ENCODE measurements around the gene WFIKKN1.

Gene WFIKKN1

GRCh38 chr16:635573-636205, 4.9 kb downstream of the WFIKKN1 start:
- Histone ChIP-seq H3K4me3 (ENCODE audit: low read depth, low read length) (peak overlapping the region; percentile 87), H3K27ac (ENCODE audit: extremely low read depth, low read depth, low read length) (peak overlapping the region; percentile 82; the same call in 1 of the 2 replicates), H3K4me1 (ENCODE audit: control insufficient read depth, insufficient read depth, low read length) (peaks cover 4% of the 10 kb centered on the region; the same call in 1 of the 2 replicates), H3K36me3 (ENCODE audit: control insufficient read depth in 2 of 2, insufficient read depth in 1 of 2, low read length in 2 of 2) (peaks cover 0 to 20% of the 10 kb centered on the region in 2 experiments; a peak in 1 of 3 replicates), H3K9me3 (ENCODE audit: control insufficient read depth, insufficient read depth, low read depth, low read length) (no peaks in the 10 kb centered on the region)
- CTCF ChIA-PET, result interaction anchor here (1.5 kb wide), 2 partner anchors 35 to 45 kb away, joined by 5 to 6 read pairs; no protein-coding TSS in a partner anchor
- POLR2A ChIA-PET, result interaction anchor here (0.6 to 2.0 kb wide), 11 partner anchors 11 to 108 kb away, joined by 3 to 10 read pairs (median 4); partner anchors contain the start of genes CAPN15, JMJD8 and WDR90
- TF ChIP-seq INSM2 (tag by site-specific recombination; IDR thresholded peaks at IDR 0.05) (0 out of 2 replicates have a peak, but pooled peaks have one; percentile 29), ZNF518A (tag by site-specific recombination; conservative IDR thresholded peaks at IDR 0.05; ENCODE audit: low read depth) (no peak), SCRT2 (tag by site-specific recombination; IDR thresholded peaks at IDR 0.05) (peak; percentile 98), ZNF10 (tag by site-specific recombination; IDR thresholded peaks at IDR 0.05) (no peak), ZNF561 (tag by site-specific recombination; IDR thresholded peaks at IDR 0.05; ENCODE audit: borderline replicate concordance) (peak; percentile 57; the same call in 1 of the 2 replicates), ZNF660 (tag by site-specific recombination; IDR thresholded peaks at IDR 0.05) (0 out of 2 replicates have a peak, but pooled peaks have one; percentile 13), BCL6B (tag by site-specific recombination; IDR thresholded peaks at IDR 0.05) (no peak), ZNF768 (tag by site-specific recombination; IDR thresholded peaks at IDR 0.05) (0 out of 2 replicates have a peak, but pooled peaks have one; percentile 33), KLF8 (tag by site-specific recombination; IDR thresholded peaks at IDR 0.05) (peak; percentile 41; the same call in 1 of the 2 replicates), PRDM4 (tag by site-specific recombination; IDR thresholded peaks at IDR 0.05) (0 out of 2 replicates have a peak, but pooled peaks have one; percentile 39), ZSCAN5A (tag by site-specific recombination; IDR thresholded peaks at IDR 0.05) (peak; percentile 84; the same call in 1 of the 2 replicates), ZNF600 (tag by site-specific recombination; IDR thresholded peaks at IDR 0.05) (no peak), ZNF704 (tag by site-specific recombination; IDR thresholded peaks at IDR 0.05) (no peak), KLF1 (tag by site-specific recombination; IDR thresholded peaks at IDR 0.05) (peak; percentile 9; the same call in 1 of the 2 replicates), SCRT1 (tag by site-specific recombination; IDR thresholded peaks at IDR 0.05; ENCODE audit: borderline replicate concordance) (peak; percentile 88), ZNF621 (tag by site-specific recombination; IDR thresholded peaks at IDR 0.05) (no peak), ZBTB6 (tag by site-specific recombination; IDR thresholded peaks at IDR 0.05) (0 out of 2 replicates have a peak, but pooled peaks have one; percentile 6), ZNF146 (tag by site-specific recombination; IDR thresholded peaks at IDR 0.05) (no peak), ZNF175 (tag by site-specific recombination; IDR thresholded peaks at IDR 0.05) (no peak)

All from HEK293 (cell line).